CD4-positive, alpha-beta T cell (primary cell): ENCODE results near the gene BICD2. TPM values are rescaled to one million over a fixed set of nuclear protein-coding genes. Genes with fewer than 3 reads are reported as not detected.

Source experiments
- ATAC-seq: fragments of 200-7000 bp; cut with Tn5 transposase; one replicate; pipeline ENCODE4 v1.10.0; 2022; ENCODE audit warnings: mild to moderate bottlenecking; ENCODE audit not compliant: poor library complexity
- CTCF ChIA-PET: fragments of 350-600 bp; sonication (Branson Sonifier 250); formaldehyde crosslinking; loops from one replicate; lab custom pipeline; 2021; ENCODE audit warnings: antibody characterized with exemption, inconsistent platforms; lab: Charles Lee
- POLR2A ChIA-PET: fragments of 350-600 bp; sonication (Branson Sonifier 250); formaldehyde crosslinking; loops from one replicate; lab custom pipeline; 2021; ENCODE audit warnings: antibody characterized with exemption, inconsistent platforms; lab: Charles Lee
- DNase-seq, 14 experiments: peaks; one replicate each; pipeline ENCODE4 v3.0.0-alpha.2; 2013 to 2020; ENCODE audit warnings: mixed read lengths in 2 of 14
- H3K27ac ChIP-seq, 2 donors: one replicate each; pipeline versions ENCODE4 v1.5.1 to v1.7.0; 2013; ENCODE audit warnings: low read length in 2 of 2, low read depth in 1 of 2, mild to moderate bottlenecking in 1 of 2
- H3K27me3 ChIP-seq, 2 experiments: 1 replicate in 1 of 2; 2 replicates in 1 of 2; pipeline versions ENCODE4 v1.6.1 to v1.7.0; 2013; ENCODE audit warnings: low read length in 2 of 2, control low read depth in 1 of 2, mild to moderate bottlenecking in 1 of 2, moderate library complexity in 1 of 2; ENCODE audit not compliant: insufficient read depth in 2 of 2, control insufficient read depth in 1 of 2
- H3K36me3 ChIP-seq: one replicate; pipeline ENCODE4 v1.6.1; 2013; ENCODE audit warnings: low read length, control low read depth; ENCODE audit not compliant: insufficient read depth
- H3K4me1 ChIP-seq: one replicate; pipeline ENCODE4 v1.6.1; 2013; ENCODE audit warnings: low read length, control low read depth; ENCODE audit not compliant: insufficient read depth
- H3K4me3 ChIP-seq: one replicate; pipeline ENCODE4 v1.5.1; 2013; ENCODE audit warnings: mild to moderate bottlenecking, low read length, moderate library complexity
- H3K9me3 ChIP-seq, 2 experiments: 1 replicate in 1 of 2; 2 replicates in 1 of 2; pipeline versions ENCODE4 v1.6.1 to v1.7.0; 2013; ENCODE audit warnings: low read length in 2 of 2, mild to moderate bottlenecking in 2 of 2, control low read depth in 1 of 2, moderate library complexity in 1 of 2; ENCODE audit not compliant: control insufficient read depth in 1 of 2, insufficient read depth in 1 of 2
- H3K27ac Mint-ChIP-seq: one replicate; pipeline ENCODE4 v1.8.0; 2020; ENCODE audit warnings: mixed read lengths
- H3K27me3 Mint-ChIP-seq: one replicate; pipeline ENCODE4 v1.8.0; 2021; ENCODE audit warnings: mixed read lengths
- H3K36me3 Mint-ChIP-seq: one replicate; pipeline ENCODE4 v1.8.0; 2021; ENCODE audit warnings: low read depth, mixed read lengths
- H3K4me1 Mint-ChIP-seq: one replicate; pipeline ENCODE4 v1.8.0; 2021; ENCODE audit warnings: low read depth, mixed read lengths
- H3K4me3 Mint-ChIP-seq: one replicate; pipeline ENCODE4 v1.8.0; 2020; ENCODE audit warnings: mild to moderate bottlenecking, mixed read lengths
- H3K9me3 Mint-ChIP-seq: one replicate; pipeline ENCODE4 v1.8.0; 2020; ENCODE audit warnings: mixed read lengths
- CTCF ChIP-seq: fragments of 200-600 bp; IDR thresholded peaks from one replicate; pipeline ENCODE4 v1.8.0; 2022; ENCODE audit warnings: antibody characterized with exemption, mild to moderate bottlenecking
- intact Hi-C, 2 experiments: fragments of 100-400 bp; cut with DNase I in 1 of 2; cut with micrococcal nuclease in 1 of 2; formaldehyde crosslinking; loops; one replicate each; pipeline versions ENCODE4 v1.15.1 to v1.9.0; 2023 to 2025; cut with DNase I, micrococcal nuclease
- total RNA-seq, 174 experiments: library from RNA in 2 of 174; stranded (reverse) in 2 of 174; gene quantifications; one replicate each; pipeline ENCODE4 v1.2.3 and lab custom pipeline; 2021 to 2026

The BICD2 gene
- total RNA-seq, 2 experiments from 2014 or later = 14.1 to 14.9 TPM

GRCh38 chr9:92726971-92727715 lies 37.5 kb downstream of the BICD2 start:
- H3K36me3 ChIP-seq = peaks cover 46% of the 10 kb centered on the region
- peak in 1 of 14 experiments; percentile 6 for DNase-seq
- Mint-ChIP-seq H3K36me3 (peaks cover 67% of the 10 kb centered on the region), H3K4me3 (no peak overlapping the region), H3K4me1 (peaks cover 21% of the 10 kb centered on the region), H3K27ac (peak overlapping the region; percentile 20), H3K9me3 (no peaks in the 10 kb centered on the region), H3K27me3 (no peaks in the 10 kb centered on the region)
- no peaks in the 10 kb centered on the region for H3K9me3 ChIP-seq
- CTCF ChIA-PET = no interaction called here
- H3K4me3 ChIP-seq = no peak overlapping the region
- POLR2A ChIA-PET = no interaction called here
- ATAC-seq = no peak
- intact Hi-C loops = no loop called here
- no peaks in the 10 kb centered on the region for H3K4me1 ChIP-seq
- no peaks in the 10 kb centered on the region for H3K27me3 ChIP-seq
- TF ChIP-seq CTCF = no peak
- no peak overlapping the region for H3K27ac ChIP-seq

- peaks cover 54% of the 10 kb centered on the region for H3K36me3 ChIP-seq
- H3K9me3 Mint-ChIP-seq = no peaks in the 10 kb centered on the region
- H3K9me3 ChIP-seq = no peaks in the 10 kb centered on the region
- ChIA-PET POLR2A (no interaction called here), CTCF (no interaction called here)
- H3K4me1 ChIP-seq = no peaks in the 10 kb centered on the region
- H3K27me3 ChIP-seq = no peaks in the 10 kb centered on the region
- H3K4me3 ChIP-seq = no peak overlapping the region
- intact Hi-C loops = no loop called here
- H3K4me3 Mint-ChIP-seq = no peak overlapping the region
- TF ChIP-seq CTCF = no peak
- peaks cover 74% of the 10 kb centered on the region for H3K36me3 Mint-ChIP-seq
- peaks cover 13% of the 10 kb centered on the region for H3K4me1 Mint-ChIP-seq
- DNase-seq = peak in 1 of 14 experiments; percentile 2
- no peak for ATAC-seq
- no peaks in the 10 kb centered on the region for H3K27me3 Mint-ChIP-seq
- H3K27ac ChIP-seq = no peak overlapping the region
- peak overlapping the region; percentile 20 for H3K27ac Mint-ChIP-seq
Observed at GRCh38 chr9:92726348-92726747, 38.3 kb downstream of the BICD2 start.

DNA sequence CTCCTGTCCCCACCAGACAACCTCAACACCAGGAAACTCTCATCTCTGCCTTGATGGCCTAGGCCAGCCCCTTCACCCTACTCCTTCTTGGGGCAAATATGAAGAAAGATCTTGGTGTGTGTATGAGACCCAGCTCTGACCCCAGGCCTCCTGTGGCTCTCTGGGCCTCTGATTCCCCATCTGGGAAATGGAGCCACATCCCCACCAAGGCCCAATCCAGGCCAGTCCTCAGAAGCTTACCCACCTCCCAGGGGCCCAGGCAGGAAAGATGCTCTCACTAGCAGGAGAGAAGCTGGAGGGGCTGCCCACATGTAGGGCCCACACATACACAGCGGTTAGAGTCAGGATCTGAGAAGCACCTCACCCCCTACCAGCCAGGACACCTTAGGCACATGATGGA lies 38.9 kb downstream of the BICD2 start:
- Mint-ChIP-seq H3K27me3 (no peaks in the 10 kb centered on the region), H3K4me1 (peaks cover 10% of the 10 kb centered on the region), H3K27ac (peak overlapping the region; percentile 24), H3K36me3 (peaks cover 78% of the 10 kb centered on the region), H3K9me3 (no peaks in the 10 kb centered on the region), H3K4me3 (no peak overlapping the region)
- Histone ChIP-seq H3K4me3 (no peak overlapping the region), H3K9me3 (no peaks in the 10 kb centered on the region), H3K27ac (no peak overlapping the region), H3K36me3 (peaks cover 60% of the 10 kb centered on the region), H3K27me3 (no peaks in the 10 kb centered on the region), H3K4me1 (no peaks in the 10 kb centered on the region)
- CTCF ChIA-PET = no interaction called here
- ATAC-seq (no peak), DNase-seq (no peak)
- intact Hi-C loops = no loop called here
- no peak for TF ChIP-seq CTCF
- POLR2A ChIA-PET = no interaction called here
